Neural cell (in vitro differentiated cells): Measurements from ENCODE around the gene NUDT3. TPM values are rescaled to one million over a fixed set of nuclear protein-coding genes. Genes with fewer than 3 reads are reported as not detected.
"Not testable (repeated sequence)": the region's sequence is repeated elsewhere in the genome, so short reads cannot be mapped to it uniquely, and the experiment has no call there.

Experiments
- H2AFZ ChIP-seq: fragments of 200-600, 300-800 bp; sonication (generic), shearing (Covaris generic); 2 replicates; pipeline ENCODE4 v1.6.0; 2014; ENCODE audit warnings: low read depth, mild to moderate bottlenecking, antibody characterized with exemption, low read length, moderate library complexity
- H3F3A ChIP-seq: fragments of 200-600 bp; shearing (Covaris generic); 2 replicates; pipeline ENCODE4 v1.6.1; 2016; ENCODE audit warnings: mild to moderate bottlenecking, moderate library complexity, mixed read lengths, antibody characterized with exemption, low read length; ENCODE audit not compliant: insufficient read depth, poor library complexity, severe bottlenecking
- H3K27ac ChIP-seq: fragments of 200-600, 300-800 bp; sonication (generic), shearing (Covaris generic); 2 replicates; pipeline ENCODE4 v1.5.1; 2014; ENCODE audit warnings: mild to moderate bottlenecking, low read length, moderate library complexity
- H3K27me3 ChIP-seq: fragments of 300-800, 200-600 bp; sonication (generic), shearing (Covaris generic); 2 replicates; pipeline ENCODE4 v1.6.0; 2014; ENCODE audit warnings: mild to moderate bottlenecking, low read depth, low read length, moderate library complexity; ENCODE audit not compliant: insufficient read depth
- H3K36me3 ChIP-seq: fragments of 300-800, 200-600 bp; sonication (generic), shearing (Covaris generic); 2 replicates; pipeline ENCODE4 v1.5.1; 2014; ENCODE audit warnings: mild to moderate bottlenecking, antibody characterized with exemption, low read length, moderate library complexity; ENCODE audit not compliant: insufficient read depth
- H3K4me2 ChIP-seq: fragments of 300-800, 200-600 bp; sonication (generic), shearing (Covaris generic); 2 replicates; pipeline ENCODE4 v1.6.0; 2014; ENCODE audit warnings: mild to moderate bottlenecking, low read length
- H3K4me3 ChIP-seq: fragments of 300-800, 200-600 bp; sonication (generic), shearing (Covaris generic); 2 replicates; pipeline ENCODE4 v1.5.1; 2014; ENCODE audit warnings: mild to moderate bottlenecking, low read length, moderate library complexity
- H3K79me2 ChIP-seq: fragments of 200-600 bp; shearing (Covaris generic); replicated peaks from 2 replicates; pipeline ENCODE4 v1.6.0; 2014; ENCODE audit warnings: mild to moderate bottlenecking, low read length, moderate library complexity; ENCODE audit not compliant: insufficient read depth
- H3K9ac ChIP-seq: fragments of 300-800, 200-600 bp; sonication (generic), shearing (Covaris generic); 2 replicates; pipeline ENCODE4 v1.6.1; 2016; ENCODE audit warnings: mild to moderate bottlenecking, low read length, mixed read lengths
- H3K9me2 ChIP-seq: fragments of 200-600 bp; shearing (Covaris generic); 2 replicates; pipeline ENCODE4 v1.6.1; 2016; ENCODE audit warnings: mild to moderate bottlenecking, low read length, mixed read lengths; ENCODE audit not compliant: insufficient read depth
- H3K9me3 ChIP-seq: fragments of 200-600, 300-800 bp; sonication (generic), shearing (Covaris generic); 2 replicates; pipeline ENCODE4 v1.6.1; 2016; ENCODE audit warnings: mild to moderate bottlenecking, mixed run types, low read length, moderate library complexity, mixed read lengths
- H4K20me1 ChIP-seq: fragments of 200-600 bp; shearing (Covaris generic); 2 replicates; pipeline ENCODE4 v1.6.1; 2016; ENCODE audit warnings: mild to moderate bottlenecking, mixed run types; ENCODE audit not compliant: insufficient read depth
- EP300 ChIP-seq: fragments of 450-650 bp; conservative IDR thresholded peaks from 2 replicates; pipeline ENCODE4 v1.6.1; 2014; ENCODE audit warnings: antibody characterized with exemption, mild to moderate bottlenecking, moderate library complexity; ENCODE audit not compliant: poor library complexity, severe bottlenecking
- EZH2 ChIP-seq: fragments of 200-600, 300-800 bp; shearing (Covaris generic), sonication (generic); IDR thresholded peaks from 2 replicates; pipeline ENCODE4 v1.6.1; 2014; ENCODE audit warnings: antibody characterized with exemption, low read length, borderline replicate concordance, mild to moderate bottlenecking; ENCODE audit not compliant: insufficient read depth, poor library complexity, severe bottlenecking
- MXI1 ChIP-seq: fragments of 450-650 bp; conservative IDR thresholded peaks from 2 replicates; pipeline ENCODE4 v1.6.1; 2014; ENCODE audit warnings: antibody characterized with exemption, mild to moderate bottlenecking; ENCODE audit not compliant: poor library complexity, severe bottlenecking
- POLR2AphosphoS5 ChIP-seq: IDR thresholded peaks from 2 replicates; pipeline ENCODE4 v1.6.1; 2012
- RAD21 ChIP-seq: fragments of 450-650 bp; conservative IDR thresholded peaks from 2 replicates; pipeline ENCODE4 v1.6.1; 2014; ENCODE audit warnings: antibody characterized with exemption, mild to moderate bottlenecking, moderate library complexity
- SMC3 ChIP-seq: fragments of 450-650 bp; conservative IDR thresholded peaks from 2 replicates; pipeline ENCODE4 v1.6.1; 2014; ENCODE audit warnings: antibody characterized with exemption, mild to moderate bottlenecking, moderate library complexity; ENCODE audit not compliant: poor library complexity
- TAF1 ChIP-seq: IDR thresholded peaks from 2 replicates; pipeline ENCODE4 v1.6.1; 2012; ENCODE audit warnings: low read depth
- polyA plus RNA-seq: library from polyadenylated mRNA; depleted of rRNA; stranded (reverse); fragments of >200 nt; gene quantifications from 2 replicates; pipeline ENCODE4 v1.2.3, GENCODE V29; 2014
- TF ChIP-seq, protein P1 (sequence below): IDR thresholded peaks from 2 replicates; pipeline ENCODE4 v1.6.1; 2012; ENCODE audit warnings: borderline replicate concordance
- TF ChIP-seq, protein P2 (sequence below): fragments of 450-650 bp; IDR thresholded peaks from 2 replicates; pipeline ENCODE4 v1.5.1; 2014; ENCODE audit warnings: antibody characterized with exemption, mild to moderate bottlenecking, moderate library complexity; ENCODE audit not compliant: poor library complexity, severe bottlenecking

Gene NUDT3
- polyA plus RNA-seq, 1 donor from 2014 or later, result 80.2 TPM

DNA sequence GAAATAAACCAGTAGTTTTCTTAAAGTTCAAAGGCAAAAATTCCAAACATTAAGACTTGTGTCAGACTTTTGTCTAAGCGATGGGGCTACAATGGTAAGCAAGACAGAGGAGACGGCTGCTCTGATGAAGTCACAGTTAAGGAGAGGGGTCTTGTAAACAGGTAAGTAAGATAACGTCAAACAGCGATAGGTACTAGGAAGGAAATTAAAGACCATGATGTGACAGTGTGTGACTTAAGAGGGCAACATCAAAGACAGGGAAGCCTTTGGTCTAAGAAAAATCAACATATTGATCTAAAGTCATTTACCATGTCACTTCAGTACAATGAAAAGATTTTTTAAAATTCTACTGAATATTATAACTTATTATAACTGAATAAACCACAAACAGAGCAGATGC is 23.1 kb downstream of the NUDT3 start:
- TF ChIP-seq, protein P1, sequence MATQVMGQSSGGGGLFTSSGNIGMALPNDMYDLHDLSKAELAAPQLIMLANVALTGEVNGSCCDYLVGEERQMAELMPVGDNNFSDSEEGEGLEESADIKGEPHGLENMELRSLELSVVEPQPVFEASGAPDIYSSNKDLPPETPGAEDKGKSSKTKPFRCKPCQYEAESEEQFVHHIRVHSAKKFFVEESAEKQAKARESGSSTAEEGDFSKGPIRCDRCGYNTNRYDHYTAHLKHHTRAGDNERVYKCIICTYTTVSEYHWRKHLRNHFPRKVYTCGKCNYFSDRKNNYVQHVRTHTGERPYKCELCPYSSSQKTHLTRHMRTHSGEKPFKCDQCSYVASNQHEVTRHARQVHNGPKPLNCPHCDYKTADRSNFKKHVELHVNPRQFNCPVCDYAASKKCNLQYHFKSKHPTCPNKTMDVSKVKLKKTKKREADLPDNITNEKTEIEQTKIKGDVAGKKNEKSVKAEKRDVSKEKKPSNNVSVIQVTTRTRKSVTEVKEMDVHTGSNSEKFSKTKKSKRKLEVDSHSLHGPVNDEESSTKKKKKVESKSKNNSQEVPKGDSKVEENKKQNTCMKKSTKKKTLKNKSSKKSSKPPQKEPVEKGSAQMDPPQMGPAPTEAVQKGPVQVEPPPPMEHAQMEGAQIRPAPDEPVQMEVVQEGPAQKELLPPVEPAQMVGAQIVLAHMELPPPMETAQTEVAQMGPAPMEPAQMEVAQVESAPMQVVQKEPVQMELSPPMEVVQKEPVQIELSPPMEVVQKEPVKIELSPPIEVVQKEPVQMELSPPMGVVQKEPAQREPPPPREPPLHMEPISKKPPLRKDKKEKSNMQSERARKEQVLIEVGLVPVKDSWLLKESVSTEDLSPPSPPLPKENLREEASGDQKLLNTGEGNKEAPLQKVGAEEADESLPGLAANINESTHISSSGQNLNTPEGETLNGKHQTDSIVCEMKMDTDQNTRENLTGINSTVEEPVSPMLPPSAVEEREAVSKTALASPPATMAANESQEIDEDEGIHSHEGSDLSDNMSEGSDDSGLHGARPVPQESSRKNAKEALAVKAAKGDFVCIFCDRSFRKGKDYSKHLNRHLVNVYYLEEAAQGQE, result no peak
- TF ChIP-seq SMC3 (no peak), RAD21 (no peak), POLR2AphosphoS5 (no peak), MXI1 (no peak), EP300 (no peak), EZH2 (no peak), TAF1 (no peak)
- TF ChIP-seq, protein P2, sequence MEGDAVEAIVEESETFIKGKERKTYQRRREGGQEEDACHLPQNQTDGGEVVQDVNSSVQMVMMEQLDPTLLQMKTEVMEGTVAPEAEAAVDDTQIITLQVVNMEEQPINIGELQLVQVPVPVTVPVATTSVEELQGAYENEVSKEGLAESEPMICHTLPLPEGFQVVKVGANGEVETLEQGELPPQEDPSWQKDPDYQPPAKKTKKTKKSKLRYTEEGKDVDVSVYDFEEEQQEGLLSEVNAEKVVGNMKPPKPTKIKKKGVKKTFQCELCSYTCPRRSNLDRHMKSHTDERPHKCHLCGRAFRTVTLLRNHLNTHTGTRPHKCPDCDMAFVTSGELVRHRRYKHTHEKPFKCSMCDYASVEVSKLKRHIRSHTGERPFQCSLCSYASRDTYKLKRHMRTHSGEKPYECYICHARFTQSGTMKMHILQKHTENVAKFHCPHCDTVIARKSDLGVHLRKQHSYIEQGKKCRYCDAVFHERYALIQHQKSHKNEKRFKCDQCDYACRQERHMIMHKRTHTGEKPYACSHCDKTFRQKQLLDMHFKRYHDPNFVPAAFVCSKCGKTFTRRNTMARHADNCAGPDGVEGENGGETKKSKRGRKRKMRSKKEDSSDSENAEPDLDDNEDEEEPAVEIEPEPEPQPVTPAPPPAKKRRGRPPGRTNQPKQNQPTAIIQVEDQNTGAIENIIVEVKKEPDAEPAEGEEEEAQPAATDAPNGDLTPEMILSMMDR, result no peak
- Histone ChIP-seq H3K4me2 (no peak overlapping the region), H3K9me2 (no peaks in the 10 kb centered on the region), H3K4me3 (no peak overlapping the region), H3K79me2 (peaks cover 23% of the 10 kb centered on the region), H3K36me3 (no peaks in the 10 kb centered on the region), H3K27ac (no peak overlapping the region), H3K9me3 (no peaks in the 10 kb centered on the region), H2AFZ (no peak overlapping the region), H4K20me1 (peaks cover under 1% of the 10 kb centered on the region), H3F3A (no peaks in the 10 kb centered on the region), H3K27me3 (no peaks in the 10 kb centered on the region), H3K9ac (no peak overlapping the region)

DNA sequence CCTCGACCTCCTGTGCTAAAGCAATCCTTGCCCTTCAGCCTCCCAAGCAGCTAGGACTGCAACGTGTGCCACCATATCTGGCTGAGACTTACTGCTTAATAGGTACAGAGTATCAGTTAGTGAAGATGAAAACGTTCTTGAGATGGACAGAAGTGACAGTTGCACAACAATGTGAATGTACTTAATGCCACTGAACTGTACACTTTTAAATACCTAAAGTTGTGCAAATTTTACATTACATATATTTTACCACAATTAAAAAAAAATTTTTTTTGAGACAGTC is 25.9 kb downstream of the NUDT3 start:
- Histone ChIP-seq H2AFZ (no peak overlapping the region), H4K20me1 (peaks cover 6% of the 10 kb centered on the region), H3K27me3 (no peaks in the 10 kb centered on the region), H3K27ac (no peak overlapping the region), H3F3A (no peaks in the 10 kb centered on the region), H3K9me2 (no peaks in the 10 kb centered on the region), H3K9ac (no peak overlapping the region), H3K36me3 (no peaks in the 10 kb centered on the region), H3K4me3 (no peak overlapping the region), H3K4me2 (no peak overlapping the region), H3K79me2 (peaks cover 32% of the 10 kb centered on the region), H3K9me3 (no peaks in the 10 kb centered on the region)
- no peak for TF ChIP-seq POLR2AphosphoS5
- TF ChIP-seq, protein P2, result no peak
- TF ChIP-seq, protein P1, result no peak
- TF ChIP-seq SMC3, result no peak
- TF ChIP-seq EZH2, result no peak
- TF ChIP-seq MXI1, result no peak
- no peak for TF ChIP-seq RAD21
- no peak for TF ChIP-seq EP300
- no peak for TF ChIP-seq TAF1

DNA sequence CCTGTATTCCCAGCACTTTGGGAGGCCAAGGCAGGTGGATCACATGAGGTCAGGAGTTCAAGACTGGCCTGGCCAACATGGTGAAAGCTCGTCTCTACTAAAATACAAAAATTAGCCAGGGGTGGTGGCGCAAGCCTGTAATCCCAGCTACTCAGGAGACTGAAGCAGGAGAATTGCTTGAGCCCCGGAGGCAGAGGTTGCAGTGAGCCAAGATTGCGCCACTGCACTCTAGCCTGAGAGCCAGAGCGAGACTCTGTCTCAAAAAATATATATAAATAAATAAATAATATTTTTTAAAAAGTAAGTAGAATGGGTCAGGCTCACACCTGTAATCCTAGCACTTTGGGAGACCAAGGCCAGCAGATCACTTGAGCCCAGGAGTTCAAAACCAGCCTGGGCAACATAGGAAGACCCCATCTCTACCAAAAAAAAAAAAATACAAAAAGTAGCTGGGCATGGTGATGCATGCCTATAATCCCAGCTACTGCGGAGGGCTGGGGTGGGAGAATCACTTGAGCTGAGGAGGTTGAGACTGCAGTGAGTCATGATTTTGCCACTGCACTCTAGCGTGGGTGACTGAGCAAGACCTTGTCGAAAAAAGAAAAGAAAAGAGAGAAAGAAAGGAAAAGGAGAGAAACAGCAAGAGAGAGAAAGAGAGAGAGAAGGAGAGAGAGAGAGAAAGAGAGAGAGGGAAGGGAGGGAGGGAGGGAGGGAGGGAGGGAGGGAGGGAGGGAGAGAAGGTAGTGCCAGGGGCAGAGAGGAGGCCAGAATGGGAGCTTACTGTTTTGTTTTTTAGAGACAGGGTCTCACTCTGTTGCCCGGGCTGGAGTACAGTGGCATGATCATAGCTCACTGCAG is 26.5 kb downstream of the NUDT3 start:
- not testable (repeated sequence) for H3F3A ChIP-seq, H3K36me3 ChIP-seq, H4K20me1 ChIP-seq, H3K4me3 ChIP-seq, H3K4me2 ChIP-seq, H3K27me3 ChIP-seq, H2AFZ ChIP-seq, H3K9me3 ChIP-seq, H3K9ac ChIP-seq, H3K27ac ChIP-seq, H3K9me2 ChIP-seq
- H3K79me2 ChIP-seq, result peaks cover 32% of the 10 kb centered on the region
